Sigmoid colon (tissue), 4 donors: Measurements from ENCODE around the gene ZFAND3.

Source experiments
- CTCF ChIP-seq, 4 experiments: fragments of 450-650 bp in 3 of 4; fragments of 200-600 bp in 1 of 4; IDR thresholded peaks; one replicate each; pipeline ENCODE4 v1.5.1; 2016 to 2019; ENCODE audit warnings: antibody characterized with exemption in 4 of 4, mild to moderate bottlenecking in 3 of 4, moderate library complexity in 2 of 4
- EP300 ChIP-seq, 4 donors: sonication (generic); formaldehyde crosslinking; IDR thresholded peaks; one replicate each; pipeline ENCODE4 v1.6.1; 2017; ENCODE audit warnings: antibody characterized with exemption in 4 of 4
- POLR2A ChIP-seq, 2 donors: fragments of 450-650 bp; IDR thresholded peaks; one replicate each; pipeline ENCODE4 v1.6.1; 2016; ENCODE audit warnings: antibody characterized with exemption in 2 of 2, mild to moderate bottlenecking in 2 of 2, moderate library complexity in 2 of 2
- POLR2AphosphoS5 ChIP-seq, 4 donors: sonication (generic); formaldehyde crosslinking; IDR thresholded peaks; one replicate each; pipeline ENCODE4 v1.6.1; 2017; ENCODE audit warnings: antibody characterized with exemption in 4 of 4

- TF ChIP-seq CTCF (IDR thresholded peaks at IDR 0.05): no peak
- no peak for TF ChIP-seq EP300 (IDR thresholded peaks at IDR 0.05)
- TF ChIP-seq POLR2AphosphoS5 (IDR thresholded peaks at IDR 0.05): no peak
- no peak for TF ChIP-seq POLR2A (IDR thresholded peaks at IDR 0.05)
Measured at GRCh38 chr6:37897321-37897720, 77.8 kb downstream of the ZFAND3 start.
